OCI-M1 (cell line): ENCODE measurements around the gene ACTR5.
A peak's percentile ranks its signal among the peaks of the same experiment; 100 is the strongest.
"Not testable (repeated sequence)": the region's sequence is repeated elsewhere in the genome, so short reads cannot be mapped to it uniquely, and the experiment has no call there.

Experiments used
- DNase-seq: peaks from one replicate; lab custom pipeline; 2025; lab: John Stamatoyannopoulos, UW

The ACTR5 gene

GRCh38 chr20:38766071-38766470 is 17.8 kb downstream of the ACTR5 start:
- DNase-seq: no peak

- no peak for DNase-seq
Measured at GRCh38 chr20:38769376-38770295, 21.4 kb downstream of the ACTR5 start.

DNA sequence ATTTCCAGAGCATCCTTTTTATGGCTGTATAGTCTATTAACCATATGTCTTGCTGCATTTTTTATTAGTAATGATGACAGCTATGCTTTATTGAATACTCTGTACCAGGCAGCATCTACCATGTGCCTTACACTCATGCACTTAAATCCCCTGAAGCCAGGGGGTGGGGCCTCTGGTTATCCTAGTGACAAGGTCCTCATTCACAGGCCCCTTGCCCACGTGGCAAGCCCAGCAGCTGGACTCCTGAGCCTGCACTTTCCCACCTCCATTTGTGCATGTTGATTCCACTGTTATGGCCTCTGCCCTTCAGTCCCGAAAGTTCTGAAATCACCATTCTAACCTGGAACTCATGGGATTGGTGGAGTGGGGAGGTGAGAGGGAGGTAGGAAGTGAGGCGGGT is 22.3 kb downstream of the ACTR5 start:
- no peak for DNase-seq

DNA sequence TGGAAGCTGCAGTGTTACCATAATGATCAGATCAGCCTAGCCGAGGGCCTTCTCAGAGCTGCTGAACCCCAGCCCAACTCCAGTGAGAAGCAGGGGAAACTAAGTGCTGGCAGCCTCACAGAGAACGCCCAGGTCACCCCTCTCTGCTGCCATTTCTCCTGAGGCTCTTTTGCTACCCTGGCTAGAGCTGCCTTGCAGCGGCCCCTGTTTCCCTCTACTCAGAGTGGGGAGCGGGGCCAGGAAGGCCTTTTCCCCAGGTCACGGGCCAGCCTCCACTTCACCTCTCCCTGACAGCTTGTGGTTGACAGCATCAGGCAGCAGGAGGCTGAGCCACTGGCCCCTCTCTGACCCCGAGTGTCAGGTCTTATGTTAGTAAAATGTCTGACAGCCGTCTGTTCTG is 22.7 kb downstream of the ACTR5 start:
- no peak for DNase-seq

- no peak for DNase-seq
Measured at GRCh38 chr20:38771621-38772020, 23.4 kb downstream of the ACTR5 start.

- no peak for DNase-seq
Measured at GRCh38 chr20:38774167-38774566, 25.9 kb downstream of the ACTR5 start.

DNA sequence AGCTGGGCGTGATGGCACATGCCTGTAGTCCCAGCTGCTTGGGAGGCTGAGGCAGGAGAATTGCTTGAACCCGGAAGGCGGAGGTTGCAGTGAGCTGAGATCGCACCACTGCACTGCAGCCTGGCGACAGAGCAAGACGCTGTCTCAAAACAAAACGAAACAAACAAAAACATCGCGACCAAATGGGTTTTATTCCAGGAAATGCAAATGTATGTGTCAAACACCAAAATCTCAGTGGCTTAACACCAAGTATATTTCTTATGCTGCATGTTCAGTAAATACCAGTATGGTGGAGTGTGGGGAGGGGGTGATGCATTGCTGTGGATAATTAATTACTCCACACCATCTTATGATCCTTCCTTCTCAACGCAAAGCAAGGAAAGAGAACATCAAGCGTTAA is 28.1 kb downstream of the ACTR5 start:
- no peak for DNase-seq

GRCh38 chr20:38779247-38780097 is 31.2 kb downstream of the ACTR5 start:
- no peak for DNase-seq

DNA sequence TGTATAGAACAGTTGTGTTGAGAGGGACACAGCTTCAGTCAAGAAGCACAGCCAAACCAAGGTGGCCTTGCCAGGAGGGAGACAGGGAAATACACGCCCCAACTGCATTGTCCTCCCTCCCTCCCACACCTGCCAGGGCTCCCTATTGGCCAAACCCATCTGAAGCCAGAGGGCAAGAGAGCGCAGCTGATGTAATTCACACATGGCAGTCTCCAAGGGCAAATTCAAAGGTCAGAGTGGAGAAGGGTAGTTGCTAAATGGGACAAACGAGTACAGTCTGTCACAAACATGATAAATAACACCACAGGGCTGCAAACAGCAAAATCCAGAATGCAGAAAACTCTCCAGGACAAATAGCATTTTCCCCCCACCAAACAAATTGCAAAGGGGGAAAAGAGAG is 34.0 kb downstream of the ACTR5 start:
- no peak for DNase-seq

DNA sequence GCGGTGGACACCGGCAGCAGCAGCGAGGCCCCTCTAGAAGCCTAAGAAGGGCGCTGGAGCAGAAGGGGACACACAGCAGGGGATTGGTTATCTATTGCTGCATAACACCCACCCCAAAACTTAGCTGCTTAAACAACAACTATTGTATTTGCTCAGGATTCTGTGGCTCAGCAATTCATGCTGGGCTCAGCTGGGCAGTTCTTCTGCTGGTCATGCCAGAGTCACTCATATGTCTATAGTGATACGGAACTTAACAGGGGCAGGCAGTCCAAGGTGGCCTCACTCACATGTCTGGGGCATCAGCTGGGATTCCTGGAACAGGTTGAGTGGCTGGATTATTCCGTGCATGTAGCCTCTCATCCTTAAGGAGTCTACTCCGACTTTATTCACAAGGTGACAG is 39.6 kb downstream of the ACTR5 start:
- DNase-seq: no peak

GRCh38 chr20:38789503-38790199 is 41.4 kb downstream of the ACTR5 start:
- DNase-seq: no peak

GRCh38 chr20:38790200-38791053 is 42.2 kb downstream of the ACTR5 start:
- peak; percentile 83 for DNase-seq

- no peak for DNase-seq
Measured at GRCh38 chr20:38791291-38791690, 43.0 kb downstream of the ACTR5 start.

DNA sequence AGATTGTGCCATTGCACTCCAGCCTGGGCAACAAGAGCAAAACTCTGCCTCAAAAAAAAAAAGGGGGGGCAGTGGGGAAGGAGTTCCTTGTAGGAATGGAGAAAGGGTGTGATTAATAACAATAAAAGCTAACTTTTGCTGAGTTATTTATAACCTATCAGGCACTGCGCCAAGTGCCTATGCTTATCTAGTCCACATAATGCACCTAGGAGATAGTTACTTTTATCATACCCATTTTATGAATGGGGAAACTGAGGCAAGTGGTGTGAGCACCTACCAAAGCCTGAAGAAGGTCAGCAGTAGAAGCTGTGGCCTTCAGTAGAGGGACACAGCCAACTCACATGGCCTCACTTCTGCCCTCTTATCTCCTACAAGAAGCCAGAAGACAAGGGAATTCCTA is 43.7 kb downstream of the ACTR5 start:
- DNase-seq: no peak

DNA sequence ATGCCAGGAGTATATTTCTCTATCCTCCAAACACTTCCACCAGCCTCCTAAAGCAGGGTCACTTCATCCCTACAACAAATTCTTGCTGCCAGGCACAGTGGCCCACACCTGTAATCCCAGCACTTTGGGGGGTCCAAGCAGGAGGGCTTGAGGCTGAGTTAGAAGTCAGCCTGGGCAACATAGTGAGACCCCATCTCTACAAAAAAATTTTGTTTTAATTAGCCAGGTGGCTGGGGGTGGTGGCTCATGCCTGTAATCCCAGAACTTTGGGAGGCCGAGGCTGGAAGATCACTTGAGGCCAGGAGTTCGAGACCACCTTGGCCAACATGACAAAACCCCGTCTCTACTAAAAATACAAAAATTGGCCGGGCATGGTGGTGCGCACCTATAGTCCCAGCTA is 45.8 kb downstream of the ACTR5 start:
- DNase-seq: not testable (repeated sequence)

DNA sequence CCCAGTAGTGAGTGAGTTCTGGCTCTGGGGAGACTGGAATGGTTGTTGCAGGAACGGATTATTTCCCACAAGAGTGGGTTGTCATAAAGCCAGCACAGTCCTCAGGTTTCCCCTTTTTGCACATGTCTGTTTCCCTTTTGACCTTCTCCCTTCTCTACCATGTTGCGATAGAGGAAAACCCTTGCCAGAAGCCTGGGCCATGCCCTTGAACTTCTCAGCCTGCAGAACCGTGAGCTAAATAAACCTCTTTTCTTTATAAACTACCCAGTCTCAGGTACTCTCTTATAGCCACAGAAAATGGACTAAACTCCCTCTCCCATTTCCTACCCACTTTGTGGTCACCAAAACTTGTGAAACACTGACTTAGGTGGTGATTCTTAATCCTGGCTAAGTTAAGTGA is 50.0 kb downstream of the ACTR5 start:
- DNase-seq: no peak

GRCh38 chr20:38799203-38799602 is 50.9 kb downstream of the ACTR5 start:
- no peak for DNase-seq

DNA sequence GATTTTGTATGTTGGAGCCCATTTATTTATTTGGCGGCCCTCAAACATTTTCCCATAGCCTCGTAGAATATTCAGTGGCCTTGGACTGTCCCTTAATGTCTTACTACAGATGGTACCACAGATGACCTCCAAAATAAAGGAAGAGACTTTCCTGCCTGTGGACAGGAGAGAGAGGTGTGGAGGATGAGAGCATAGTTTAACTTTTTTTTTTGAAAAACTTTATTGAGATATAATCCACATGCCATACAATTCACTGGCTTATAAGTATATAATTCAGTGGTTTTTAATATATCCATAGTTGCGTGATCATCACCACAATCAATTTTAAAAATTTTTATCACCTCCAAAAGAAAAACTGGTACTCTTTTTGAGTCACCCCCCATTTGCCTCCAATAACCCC is 52.6 kb downstream of the ACTR5 start:
- no peak for DNase-seq

DNA sequence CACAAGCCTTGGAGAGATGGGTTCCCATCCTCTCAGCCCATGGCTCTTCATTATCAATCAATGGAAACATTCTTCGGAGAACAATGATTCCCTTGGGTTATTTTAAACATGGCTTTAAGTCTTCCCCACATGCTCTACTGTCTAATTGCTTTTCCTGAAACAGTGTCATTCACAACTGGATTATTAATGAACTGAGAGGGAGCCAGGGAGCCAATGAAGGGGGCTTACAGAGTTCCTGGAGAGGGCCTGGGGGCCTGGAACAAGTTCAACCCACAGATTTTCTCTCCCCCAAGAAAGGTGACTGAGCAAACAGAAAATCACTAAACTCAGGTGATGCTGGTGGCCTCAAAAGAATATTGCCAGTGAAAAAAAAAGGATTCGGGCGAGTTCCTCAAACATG is 56.0 kb downstream of the ACTR5 start:
- DNase-seq: no peak

DNA sequence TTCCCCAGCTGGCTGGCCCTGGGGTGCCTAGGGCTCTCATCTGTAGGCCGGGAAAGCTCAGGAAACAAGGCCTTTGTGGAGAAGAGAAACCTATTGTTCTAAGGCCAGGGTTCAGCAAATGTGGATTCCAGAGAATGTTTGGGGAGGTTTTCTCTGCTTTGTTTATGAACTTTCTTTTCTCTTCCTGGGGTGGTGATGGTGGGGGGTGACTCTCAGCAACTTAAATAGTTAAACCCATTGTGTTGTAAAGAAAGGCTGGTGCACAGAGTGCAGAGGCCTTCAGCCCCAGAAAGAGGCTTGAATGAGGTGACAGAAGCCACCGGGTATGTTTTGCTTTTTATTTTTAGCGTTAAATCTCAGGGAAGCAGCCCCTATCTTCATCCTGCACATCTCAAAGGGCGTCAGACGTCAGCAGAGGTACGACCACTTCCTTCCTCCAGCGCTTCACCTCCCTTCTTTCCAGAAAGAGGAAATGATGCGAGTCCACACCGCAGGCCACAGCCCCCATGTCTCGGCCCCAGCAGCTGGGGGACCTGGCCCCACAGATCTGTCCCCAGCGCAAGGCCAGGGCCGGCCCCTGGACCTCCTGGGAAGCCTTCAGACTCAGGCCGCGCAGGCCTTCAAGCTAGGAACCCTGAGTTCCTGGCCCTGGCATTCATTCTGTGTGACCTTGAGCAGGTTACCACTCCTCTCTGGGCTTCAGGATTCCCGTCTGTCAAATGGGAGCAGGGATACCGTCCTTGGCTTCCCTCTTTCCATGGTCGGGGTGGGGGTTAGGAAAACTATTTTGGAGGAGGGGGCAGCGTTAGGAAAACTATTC is 56.6 kb downstream of the ACTR5 start:
- peak; percentile 91 for DNase-seq

DNA sequence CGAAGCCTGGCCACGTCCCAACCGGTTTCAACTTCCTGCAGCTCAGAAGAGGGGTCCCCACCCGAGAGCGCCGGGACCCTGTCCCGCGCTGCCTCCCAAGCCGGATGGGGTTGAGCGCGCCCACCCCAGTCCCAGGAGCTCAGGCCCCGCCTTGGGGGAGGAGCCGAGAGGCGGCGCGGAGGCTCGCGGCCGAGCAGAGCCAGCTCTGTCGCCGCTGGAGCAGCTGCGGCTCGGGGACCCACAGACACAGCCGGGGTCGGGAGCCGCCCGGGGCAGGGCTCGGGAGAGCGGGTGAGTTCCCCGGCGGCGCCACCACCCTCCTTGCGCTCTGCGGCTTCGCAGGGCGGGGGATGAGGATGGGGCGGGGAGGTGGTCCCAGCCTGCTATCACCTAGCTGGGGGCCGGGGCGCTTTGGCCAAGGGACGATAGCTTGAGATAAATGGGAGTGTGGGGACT is 57.3 kb downstream of the ACTR5 start, which contains the start of gene PPP1R16B:
Gene PPP1R16B (plus strand): TSS at position 196 of the 456 bp plus-strand sequence. CDS start 30,229 bp downstream, outside the sequence.
- peak; percentile 74 for DNase-seq
